A673 (cell line): ENCODE results near the gene NACC2. TPM values are rescaled to one million over a fixed set of nuclear protein-coding genes. Genes with fewer than 3 reads are reported as not detected.

Experiments used
- BruUV-seq: library from RNA; stranded (reverse); fragments of 400-500 nt; replicated peaks from 2 replicates; lab custom pipeline; 2021; lab: Mats Ljungman, UMichigan
- CTCF ChIA-PET: fragments of 300-600 bp; sonication (Branson Sonifier 250); formaldehyde crosslinking; loops from one replicate; lab custom pipeline; 2022; ENCODE audit warnings: antibody characterized with exemption; lab: Charles Lee
- POLR2A ChIA-PET: fragments of 300-600 bp; sonication (Branson Sonifier 250); formaldehyde crosslinking; loops from one replicate; lab custom pipeline; 2022; ENCODE audit warnings: antibody characterized with exemption; ENCODE audit not compliant: low non-redundant PET; lab: Charles Lee
- DNase-seq: peaks from one replicate; pipeline ENCODE4 v3.0.0-alpha.2; 2015; ENCODE audit warnings: low spot score
- H3K27ac ChIP-seq: fragments of 200-600 bp; sonication (generic); 2 replicates; pipeline ENCODE4 v1.5.1; 2016; ENCODE audit warnings: mixed run types, low read depth, mild to moderate bottlenecking, mixed read lengths, antibody characterized with exemption, low read length; ENCODE audit not compliant: poor library complexity, severe bottlenecking
- H3K27me3 ChIP-seq: fragments of 200-600 bp; sonication (generic); replicated peaks from 2 replicates; pipeline ENCODE4 v1.6.1; 2017; ENCODE audit warnings: mixed run types, low read depth, mild to moderate bottlenecking, mixed read lengths, antibody characterized with exemption, low read length; ENCODE audit not compliant: insufficient read depth, poor library complexity
- H3K36me3 ChIP-seq: fragments of 200-600 bp; sonication (generic); 2 replicates; pipeline ENCODE4 v1.6.1; 2016; ENCODE audit warnings: mixed run types, mild to moderate bottlenecking, mixed read lengths, antibody characterized with exemption, low read length; ENCODE audit not compliant: insufficient read depth, poor library complexity, severe bottlenecking
- H3K4me1 ChIP-seq: fragments of 200-600 bp; sonication (generic); 2 replicates; pipeline ENCODE4 v1.6.1; 2017; ENCODE audit warnings: mixed run types, mild to moderate bottlenecking, mixed read lengths, antibody characterized with exemption, low read length; ENCODE audit not compliant: insufficient read depth, poor library complexity, severe bottlenecking
- H3K4me3 ChIP-seq: fragments of 200-600 bp; sonication (generic); 2 replicates; pipeline ENCODE4 v1.5.1; 2016; ENCODE audit warnings: low read depth, mixed run types, mild to moderate bottlenecking, mixed read lengths, low read length; ENCODE audit not compliant: poor library complexity, severe bottlenecking
- H3K9me3 ChIP-seq: fragments of 200-600 bp; sonication (generic); 2 replicates; pipeline ENCODE4 v1.6.1; 2016; ENCODE audit warnings: mixed run types, low read depth, mild to moderate bottlenecking, mixed read lengths, antibody characterized with exemption, low read length; ENCODE audit not compliant: poor library complexity, severe bottlenecking
- CTCF ChIP-seq: fragments of 300-800, 200-600 bp; sonication (generic); conservative IDR thresholded peaks from 2 replicates; pipeline ENCODE4 v1.5.1; 2017; ENCODE audit warnings: low read depth, mild to moderate bottlenecking, antibody characterized with exemption, low read length, moderate library complexity, mixed read lengths
- EZH2 ChIP-seq: fragments of 200-600 bp; sonication (generic); IDR thresholded peaks from 2 replicates; pipeline ENCODE4 v1.6.1; 2017; ENCODE audit warnings: borderline replicate concordance, low read depth, mild to moderate bottlenecking, mixed read lengths, antibody characterized with exemption, low read length; ENCODE audit not compliant: poor library complexity, severe bottlenecking
- intact Hi-C: fragments of 100-400 bp; cut with micrococcal nuclease; formaldehyde crosslinking; loops from one replicate; pipeline ENCODE4 v1.10.0; 2022; ENCODE audit not compliant: unreplicated experiment
- total RNA-seq: library from RNA; stranded (reverse); gene quantifications from 2 replicates; pipeline ENCODE4 v1.2.3, GENCODE V29; 2021

The NACC2 gene
- total RNA-seq, 1 experiment from 2014 or later, result 19.5 TPM

- H3K4me3 ChIP-seq, result no peak overlapping the region
- H3K36me3 ChIP-seq, result no peaks in the 10 kb centered on the region
- BruUV-seq, result no TSS peak
- H3K27ac ChIP-seq, result peak overlapping the region; percentile 11
- DNase-seq, result no peak
- H3K27me3 ChIP-seq, result no peaks in the 10 kb centered on the region
- POLR2A ChIA-PET, result no interaction called here
- intact Hi-C loops, result no loop called here
- peaks cover 45% of the 10 kb centered on the region for H3K4me1 ChIP-seq
- H3K9me3 ChIP-seq, result no peaks in the 10 kb centered on the region
- CTCF ChIA-PET, result no interaction called here
- TF ChIP-seq CTCF, result no peak
Observed at GRCh38 chr9:135976531-135976930, 118.6 kb downstream of the NACC2 start.

GRCh38 chr9:135975834-135976233 is 119.3 kb downstream of the NACC2 start:
- no peaks in the 10 kb centered on the region for H3K9me3 ChIP-seq
- no peak for DNase-seq
- intact Hi-C loops, result no loop called here
- no peaks in the 10 kb centered on the region for H3K27me3 ChIP-seq
- TF ChIP-seq EZH2 (no peak), CTCF (no peak)
- no peak overlapping the region for H3K4me3 ChIP-seq
- H3K27ac ChIP-seq, result no peak overlapping the region
- H3K4me1 ChIP-seq, result peaks cover 52% of the 10 kb centered on the region
- ChIA-PET POLR2A (no interaction called here), CTCF (no interaction called here)
- BruUV-seq, result no TSS peak
- no peaks in the 10 kb centered on the region for H3K36me3 ChIP-seq

DNA sequence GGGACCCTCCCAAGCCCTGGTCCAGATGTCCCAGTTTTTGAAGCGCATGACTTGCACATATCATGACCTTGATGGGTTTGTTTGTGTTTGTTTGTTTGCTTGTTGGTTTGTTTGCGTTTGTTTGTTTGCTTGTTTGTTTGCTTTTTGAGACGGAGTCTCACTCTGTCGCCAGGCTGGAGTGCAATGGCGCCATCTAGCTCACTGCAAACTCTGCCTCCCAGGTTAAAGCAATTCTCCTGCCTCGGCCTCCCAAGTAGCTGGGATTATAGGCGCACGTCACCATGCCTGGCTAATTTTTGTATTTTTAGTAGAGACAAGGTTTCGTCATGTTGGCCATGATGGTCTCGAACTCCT is 120.9 kb downstream of the NACC2 start:
- BruUV-seq, result no TSS peak
- Histone ChIP-seq H3K27ac (peak overlapping the region; percentile 48), H3K27me3 (no peaks in the 10 kb centered on the region), H3K9me3 (no peaks in the 10 kb centered on the region), H3K4me1 (peaks cover 64% of the 10 kb centered on the region), H3K4me3 (no peak overlapping the region), H3K36me3 (no peaks in the 10 kb centered on the region)
- TF ChIP-seq EZH2 (no peak), CTCF (peak; percentile 63)
- intact Hi-C loops, result no loop called here
- ChIA-PET CTCF (interaction anchor here (1.0 kb wide), 1 partner anchor 11 kb away, joined by 3 read pairs; no protein-coding TSS in a partner anchor), POLR2A (no interaction called here)
- DNase-seq, result no peak
